HUES64 (cell line): ENCODE measurements around the gene CFAP77.

Source experiments
- H3K27ac ChIP-seq: 2 replicates; pipeline ENCODE4 v1.7.0; 2013; ENCODE audit warnings: low read depth, low read length, inconsistent platforms
- H3K27me3 ChIP-seq: 2 replicates; pipeline ENCODE4 v1.6.1; 2013; ENCODE audit warnings: mild to moderate bottlenecking, low read length; ENCODE audit not compliant: insufficient read depth
- H3K36me3 ChIP-seq: 2 replicates; pipeline ENCODE4 v1.6.1; 2013; ENCODE audit warnings: mild to moderate bottlenecking, low read length; ENCODE audit not compliant: insufficient read depth
- H3K4me1 ChIP-seq: 2 replicates; pipeline ENCODE4 v1.6.1; 2013; ENCODE audit warnings: mild to moderate bottlenecking, low read length, moderate library complexity; ENCODE audit not compliant: insufficient read depth
- H3K4me3 ChIP-seq: 2 replicates; pipeline ENCODE4 v1.5.1; 2013; ENCODE audit warnings: mild to moderate bottlenecking, low read length, moderate library complexity
- H3K9ac ChIP-seq: 2 replicates; pipeline ENCODE4 v1.6.1; 2013; ENCODE audit warnings: mild to moderate bottlenecking, low read depth, low read length
- H3K9me3 ChIP-seq: 2 replicates; pipeline ENCODE4 v1.6.1; 2013; ENCODE audit warnings: low read depth, low read length; ENCODE audit not compliant: insufficient read depth
- WGBS: fragments of 150-250, 120-280 bp; methylation state at CpG from one replicate; pipeline ENCODE4 v1.1.7; 2013; ENCODE audit warnings: missing lambda C conversion rate; 5-methylcytosine and 5-hydroxymethylcytosine counted together

Gene CFAP77

DNA sequence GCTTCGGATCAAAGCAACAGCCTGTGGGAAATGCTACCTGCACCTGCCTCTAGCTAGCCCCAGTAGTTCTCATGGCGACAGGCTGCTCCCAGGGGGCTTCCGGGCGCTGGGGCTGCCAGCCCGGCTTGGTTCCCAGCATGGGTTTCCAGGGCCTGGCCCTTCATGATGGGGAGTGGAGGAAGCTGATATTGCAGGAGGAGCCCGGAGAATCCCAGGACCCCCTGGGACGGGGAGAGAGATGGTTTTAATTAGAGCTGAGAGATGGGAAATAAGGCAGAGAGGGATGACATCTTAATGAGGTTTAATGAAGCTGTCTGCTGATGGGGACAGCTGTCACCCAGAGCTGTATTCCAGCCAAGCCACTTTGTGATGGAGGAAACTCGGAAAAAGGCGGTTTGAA is 78.6 kb downstream of the CFAP77 start:
- Histone ChIP-seq H3K27ac (no peak overlapping the region), H3K4me1 (no peaks in the 10 kb centered on the region), H3K36me3 (no peaks in the 10 kb centered on the region), H3K27me3 (no peaks in the 10 kb centered on the region; the same call in 1 of the 2 replicates), H3K4me3 (no peak overlapping the region), H3K9me3 (peaks cover 3% of the 10 kb centered on the region; the same call in 1 of the 2 replicates), H3K9ac (no peak overlapping the region)
- 77% methylated on average over 9 of the region's 9 CpGs for WGBS

DNA sequence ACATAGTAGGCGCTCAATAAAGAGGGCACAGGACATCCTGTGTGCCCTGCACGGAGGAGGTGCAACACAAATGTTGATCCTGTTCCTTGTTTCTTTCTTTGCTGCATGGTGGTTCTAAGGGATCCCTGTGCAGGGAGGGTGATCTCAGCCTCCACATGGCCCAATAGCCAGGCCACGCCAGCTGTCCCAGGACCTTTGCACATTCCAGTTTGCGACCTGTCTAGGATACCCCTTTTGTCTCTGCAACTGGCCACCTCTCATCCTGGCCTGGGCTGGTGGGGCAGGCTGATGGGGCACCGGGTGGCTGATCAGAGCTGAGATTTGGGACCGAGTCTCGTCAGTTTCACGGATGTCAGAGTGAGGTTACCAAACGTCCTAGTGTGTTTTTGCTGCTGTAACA is 79.5 kb downstream of the CFAP77 start:
- no peak overlapping the region for H3K4me3 ChIP-seq
- no peaks in the 10 kb centered on the region for H3K4me1 ChIP-seq
- H3K36me3 ChIP-seq = no peaks in the 10 kb centered on the region
- H3K27me3 ChIP-seq = no peaks in the 10 kb centered on the region; the same call in 1 of the 2 replicates
- H3K9ac ChIP-seq = no peak overlapping the region
- peaks cover 5% of the 10 kb centered on the region; the same call in 1 of the 2 replicates for H3K9me3 ChIP-seq
- H3K27ac ChIP-seq = no peak overlapping the region
- 93% methylated on average over 9 of the region's 9 CpGs for WGBS

DNA sequence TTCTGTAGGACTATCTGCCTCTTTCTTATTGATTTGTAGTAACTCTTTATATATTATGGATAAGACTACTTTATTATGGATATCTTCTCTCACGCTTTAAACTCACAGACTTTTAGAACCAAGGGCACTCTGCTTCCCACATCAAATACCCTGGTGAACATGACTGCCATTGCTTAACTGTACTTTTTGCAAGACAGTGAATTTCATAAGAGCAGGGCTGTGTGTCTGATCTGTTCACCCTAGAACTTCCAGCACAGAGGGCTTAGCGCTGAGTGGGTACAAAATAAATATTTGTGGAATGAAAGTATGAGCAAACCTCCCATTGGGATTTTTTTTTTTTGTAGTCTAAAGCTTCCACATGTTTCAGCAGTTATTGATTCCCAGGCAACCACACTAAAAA is 84.8 kb downstream of the CFAP77 start:
- no peak overlapping the region for H3K9ac ChIP-seq
- peaks cover 7% of the 10 kb centered on the region; the same call in 1 of the 2 replicates for H3K9me3 ChIP-seq
- H3K36me3 ChIP-seq = no peaks in the 10 kb centered on the region
- no peak overlapping the region for H3K27ac ChIP-seq
- H3K4me3 ChIP-seq = no peak overlapping the region
- H3K27me3 ChIP-seq = no peaks in the 10 kb centered on the region
- 89% methylated on average over 2 of the region's 2 CpGs for WGBS
- H3K4me1 ChIP-seq = no peaks in the 10 kb centered on the region

DNA sequence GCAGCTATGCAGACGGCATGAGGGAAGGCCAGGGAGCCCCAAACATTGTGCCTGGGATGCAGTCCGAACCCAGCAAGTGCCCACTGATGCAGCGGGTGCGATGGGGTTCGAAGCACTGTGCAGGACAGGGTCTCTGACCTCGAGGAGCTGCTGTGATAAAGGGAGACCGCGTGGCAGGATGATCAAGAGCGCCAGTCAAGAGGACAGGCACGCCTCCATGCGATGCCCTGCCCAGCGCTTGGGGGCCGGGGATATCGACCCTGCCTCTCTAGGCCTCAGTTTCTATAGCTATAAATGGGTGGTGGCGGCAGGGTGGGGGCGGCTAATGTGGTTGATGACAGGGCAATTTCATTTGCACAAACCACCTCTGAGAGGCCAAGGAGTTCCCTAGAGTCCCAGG is 87.7 kb downstream of the CFAP77 start:
- Histone ChIP-seq H3K27me3 (no peaks in the 10 kb centered on the region), H3K36me3 (no peaks in the 10 kb centered on the region), H3K27ac (no peak overlapping the region), H3K4me1 (no peaks in the 10 kb centered on the region), H3K9ac (no peak overlapping the region), H3K4me3 (no peak overlapping the region), H3K9me3 (peaks cover 7% of the 10 kb centered on the region; the same call in 1 of the 2 replicates)
- 95% methylated on average over 16 of the region's 16 CpGs for WGBS

DNA sequence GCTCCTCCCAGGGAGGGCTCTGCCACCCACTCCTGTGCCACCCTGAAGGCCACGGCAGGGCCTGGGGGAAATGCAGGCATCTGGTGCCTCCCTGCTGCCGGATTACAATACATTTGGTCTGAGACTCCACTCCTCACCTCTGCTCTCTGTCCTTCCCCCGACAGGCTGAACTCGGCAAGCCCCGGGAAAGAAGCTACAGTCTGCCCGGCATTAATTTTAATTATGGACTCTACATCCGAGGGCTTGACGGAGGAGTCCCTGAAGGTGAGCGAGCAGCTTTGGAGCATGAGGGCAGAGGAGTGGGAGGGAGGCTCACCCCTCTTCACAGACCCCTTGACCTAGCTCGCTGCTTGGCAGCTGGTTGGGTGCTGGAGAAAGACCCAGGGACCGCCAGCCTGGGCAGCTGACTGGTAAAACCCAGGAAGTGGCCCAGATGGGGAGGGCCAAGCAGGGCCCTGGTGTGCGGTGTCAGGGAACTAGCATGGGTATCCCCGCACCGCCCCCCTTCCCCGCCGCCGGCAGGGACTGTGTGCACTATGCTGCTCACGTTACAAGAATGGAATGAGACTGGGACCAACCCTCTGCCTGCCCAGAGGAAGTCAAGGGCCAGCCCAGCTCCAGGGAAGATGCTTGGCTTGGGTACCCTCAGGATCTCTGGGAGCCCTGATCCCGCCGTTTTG is 88.7 kb downstream of the CFAP77 start:
- Histone ChIP-seq H3K9me3 (peaks cover 4% of the 10 kb centered on the region; the same call in 1 of the 2 replicates), H3K27ac (no peak overlapping the region), H3K27me3 (no peaks in the 10 kb centered on the region), H3K4me3 (no peak overlapping the region), H3K9ac (no peak overlapping the region), H3K36me3 (no peaks in the 10 kb centered on the region), H3K4me1 (no peaks in the 10 kb centered on the region)
- 80% methylated on average over 20 of the region's 20 CpGs for WGBS

DNA sequence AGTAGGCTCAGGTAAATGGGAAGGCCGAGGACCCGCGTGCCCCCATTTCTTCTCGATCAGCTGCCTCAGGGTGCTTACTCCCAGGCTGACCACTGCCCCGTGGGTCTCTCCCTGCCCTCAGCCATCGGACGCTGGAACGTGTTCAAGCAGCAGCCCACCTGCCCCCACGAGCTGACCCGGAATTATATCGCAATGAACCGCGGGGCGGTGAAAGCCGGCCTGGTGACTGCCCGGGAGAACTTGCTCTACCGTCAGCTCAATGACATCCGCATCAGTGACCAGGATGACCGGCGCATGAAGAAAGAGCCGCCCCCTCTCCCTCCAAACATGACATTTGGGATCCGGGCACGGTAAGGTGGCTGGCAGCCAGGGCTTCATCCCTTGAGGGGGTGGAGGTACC is 89.2 kb downstream of the CFAP77 start:
- Histone ChIP-seq H3K4me1 (peaks cover 2% of the 10 kb centered on the region; the same call in 1 of the 2 replicates), H3K9ac (no peak overlapping the region), H3K36me3 (no peaks in the 10 kb centered on the region), H3K9me3 (peaks cover 4% of the 10 kb centered on the region; the same call in 1 of the 2 replicates), H3K27ac (no peak overlapping the region), H3K27me3 (no peaks in the 10 kb centered on the region), H3K4me3 (no peak overlapping the region)
- WGBS = 95% methylated on average over 23 of the region's 23 CpGs

DNA sequence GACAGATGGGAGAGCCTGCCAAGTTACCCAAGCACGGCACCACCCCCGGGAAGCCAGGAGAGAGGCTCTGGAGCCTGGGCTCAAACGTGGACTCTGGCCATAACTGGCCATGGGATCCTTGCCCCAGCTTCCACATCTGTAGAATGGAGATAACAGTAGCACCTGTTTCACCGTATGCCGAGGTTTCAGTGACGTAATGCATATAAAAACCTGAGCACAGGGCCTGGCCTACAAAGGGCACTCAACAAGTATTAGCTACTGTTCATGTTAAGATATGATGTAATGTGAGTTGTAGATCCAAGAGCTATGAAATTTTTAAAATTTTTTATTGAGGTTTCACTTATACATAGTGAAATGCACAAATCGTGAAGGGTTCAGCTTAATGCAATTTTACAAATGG is 90.2 kb downstream of the CFAP77 start:
- Histone ChIP-seq H3K9me3 (no peaks in the 10 kb centered on the region), H3K36me3 (no peaks in the 10 kb centered on the region), H3K4me1 (peaks cover 11% of the 10 kb centered on the region), H3K4me3 (no peak overlapping the region), H3K27me3 (no peaks in the 10 kb centered on the region), H3K27ac (no peak overlapping the region), H3K9ac (no peak overlapping the region)
- WGBS = 87% methylated on average over 7 of the region's 7 CpGs

DNA sequence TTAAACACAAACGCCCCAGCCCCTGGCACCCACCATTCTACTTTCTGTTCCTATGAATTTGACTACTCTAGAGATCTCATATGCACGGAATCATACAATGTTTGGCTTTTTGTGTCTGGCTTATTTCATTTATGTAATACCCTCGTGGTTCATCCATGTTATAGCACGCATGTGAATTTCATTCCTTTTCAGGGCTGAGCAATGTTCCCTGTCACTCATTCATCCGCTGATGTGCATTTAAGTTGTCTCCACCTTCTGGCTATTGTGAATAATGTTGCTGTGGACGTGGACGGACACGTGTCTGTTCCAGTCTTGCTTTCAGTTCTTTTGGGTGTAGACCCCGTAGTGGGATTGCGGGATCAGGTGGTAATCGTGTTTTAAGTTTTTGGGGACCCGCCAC is 92.5 kb downstream of the CFAP77 start:
- Histone ChIP-seq H3K27ac (no peak overlapping the region), H3K27me3 (no peaks in the 10 kb centered on the region), H3K36me3 (no peaks in the 10 kb centered on the region), H3K4me1 (peaks cover 11% of the 10 kb centered on the region), H3K9me3 (no peaks in the 10 kb centered on the region), H3K4me3 (no peak overlapping the region), H3K9ac (no peak overlapping the region)
- WGBS = 95% methylated on average over 11 of the region's 12 CpGs

DNA sequence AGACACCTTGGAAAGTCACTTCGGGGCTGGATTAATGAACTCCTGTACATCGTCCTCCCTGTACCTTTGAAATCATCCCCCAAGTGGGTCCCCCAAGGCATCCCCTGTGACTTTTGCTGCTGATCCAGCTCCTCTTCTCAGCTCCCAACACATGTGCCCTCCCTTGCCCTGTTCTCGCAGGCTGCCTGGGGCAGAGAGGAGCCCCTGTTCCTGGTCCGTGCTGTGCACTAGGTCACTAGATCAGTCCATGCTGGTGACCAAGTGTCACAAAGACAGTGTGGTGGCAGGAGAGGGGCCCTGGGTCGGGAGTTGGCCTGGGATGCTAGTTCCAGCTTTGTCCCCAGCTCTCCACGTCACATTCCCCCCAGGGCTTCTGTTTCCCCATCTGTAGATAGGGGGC is 93.1 kb downstream of the CFAP77 start:
- H3K4me3 ChIP-seq = no peak overlapping the region
- no peaks in the 10 kb centered on the region for H3K9me3 ChIP-seq
- no peaks in the 10 kb centered on the region for H3K27me3 ChIP-seq
- WGBS = 91% methylated on average over 6 of the region's 6 CpGs
- no peaks in the 10 kb centered on the region for H3K36me3 ChIP-seq
- H3K27ac ChIP-seq = no peak overlapping the region
- no peak overlapping the region for H3K9ac ChIP-seq
- H3K4me1 ChIP-seq = peaks cover 11% of the 10 kb centered on the region

DNA sequence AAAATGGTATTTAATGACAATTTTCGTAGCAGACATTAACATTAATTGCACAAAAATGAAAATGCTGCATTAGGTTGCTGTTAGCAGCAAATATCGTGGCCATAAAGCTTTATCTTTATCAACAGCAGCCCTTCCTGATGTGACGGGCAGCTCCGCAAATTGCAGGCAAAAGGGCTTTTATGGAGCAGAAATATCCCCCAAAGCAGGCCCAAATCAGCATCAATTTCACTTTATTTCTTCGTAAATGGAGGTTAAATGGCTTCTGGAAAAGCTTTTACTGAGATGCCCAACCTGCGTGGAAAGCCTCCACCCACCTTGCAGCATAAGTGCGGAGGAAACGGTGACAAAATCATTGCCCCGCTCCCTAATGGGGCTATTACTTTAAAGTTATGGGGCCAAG is 94.5 kb downstream of the CFAP77 start:
- Histone ChIP-seq H3K27ac (no peak overlapping the region), H3K4me1 (peaks cover 11% of the 10 kb centered on the region), H3K9ac (no peak overlapping the region), H3K9me3 (no peaks in the 10 kb centered on the region), H3K27me3 (no peaks in the 10 kb centered on the region), H3K4me3 (no peak overlapping the region), H3K36me3 (no peaks in the 10 kb centered on the region)
- WGBS = 80% methylated on average over 9 of the region's 9 CpGs

DNA sequence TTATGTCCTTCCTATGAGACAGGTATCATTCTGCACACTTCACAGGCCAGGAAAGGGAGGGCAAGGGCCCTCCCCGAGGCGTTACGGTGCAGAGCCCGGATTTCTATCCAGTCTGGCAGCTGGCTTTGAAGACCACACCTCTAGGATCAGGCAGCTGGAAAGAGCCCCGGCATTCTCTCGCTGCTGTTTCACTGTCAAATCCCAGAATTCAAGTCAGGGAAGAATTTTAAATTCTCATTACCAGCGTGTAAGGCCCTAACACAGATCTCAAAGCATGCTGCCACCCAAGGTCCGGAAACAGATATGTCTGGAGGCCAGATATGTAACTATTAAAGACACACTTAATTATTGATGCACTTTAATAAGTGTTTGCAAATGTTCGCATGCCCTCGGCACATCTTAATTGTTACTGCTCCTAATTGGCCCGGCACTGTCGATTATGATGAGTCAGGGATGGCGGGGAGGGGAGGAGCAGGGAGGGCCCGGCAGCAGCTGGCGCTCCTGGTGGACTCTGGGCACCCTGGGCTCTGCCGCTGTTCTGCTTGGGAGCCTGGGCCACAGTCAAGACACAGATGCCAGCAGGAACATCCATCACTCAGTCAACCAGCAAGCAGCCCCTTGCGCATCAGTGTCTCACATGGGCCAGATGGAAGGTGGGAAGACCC is 96.1 kb downstream of the CFAP77 start:
- no peaks in the 10 kb centered on the region for H3K9me3 ChIP-seq
- 91% methylated on average over 17 of the region's 17 CpGs for WGBS
- no peaks in the 10 kb centered on the region for H3K36me3 ChIP-seq
- H3K4me3 ChIP-seq = no peak overlapping the region
- H3K27me3 ChIP-seq = no peaks in the 10 kb centered on the region
- H3K4me1 ChIP-seq = peaks cover 11% of the 10 kb centered on the region
- H3K9ac ChIP-seq = no peak overlapping the region
- no peak overlapping the region for H3K27ac ChIP-seq
